LoVo (cell line): ENCODE results near the gene ANKRD33B.
"Not testable (repeated sequence)": the region's sequence is repeated elsewhere in the genome, so short reads cannot be mapped to it uniquely, and the experiment has no call there.

Experiments used
- DNase-seq: peaks from one replicate; pipeline ENCODE4 v3.0.0-alpha.2; 2016; ENCODE audit warnings: low spot score

ANKRD33B gene

DNA sequence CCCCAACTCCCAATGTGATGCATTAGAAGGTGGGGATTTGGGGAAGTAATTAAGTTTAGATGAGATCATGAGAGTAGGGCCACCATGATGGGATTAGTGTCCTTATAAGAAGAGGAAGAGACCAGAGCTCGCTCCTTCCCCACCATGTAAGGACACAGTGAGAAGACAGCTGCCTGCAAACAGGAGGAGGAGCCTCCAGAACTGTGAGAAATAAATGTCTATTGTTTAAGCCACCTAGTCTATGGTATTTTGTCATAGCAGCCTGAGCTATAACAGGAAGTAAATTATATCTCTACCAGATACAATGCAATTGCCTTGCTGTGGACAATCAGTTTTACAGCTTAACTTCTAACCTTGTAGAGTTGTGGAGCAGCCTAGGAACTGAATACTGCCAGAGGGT, 58.0 kb downstream of the ANKRD33B start:
- DNase-seq = no peak

DNA sequence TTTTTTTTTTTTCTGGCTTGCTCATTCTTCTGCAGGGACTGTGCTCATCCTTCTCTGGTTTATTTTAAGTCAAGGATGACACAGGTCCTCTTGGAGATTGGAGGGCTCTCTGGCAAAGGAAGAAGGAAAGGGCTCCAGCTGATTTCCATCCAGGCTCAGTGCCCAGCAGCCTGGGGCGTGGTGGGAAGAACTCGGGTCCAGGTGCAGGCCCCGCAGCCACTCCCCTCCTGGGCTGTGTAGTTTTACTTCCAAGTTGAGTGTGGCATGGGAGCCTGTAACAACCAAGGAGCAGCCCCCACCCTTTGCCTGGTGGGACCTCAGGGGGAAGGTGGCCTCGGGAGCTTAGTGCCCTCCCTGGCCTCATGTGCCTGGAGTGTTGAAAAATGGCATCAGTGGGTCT, 58.9 kb downstream of the ANKRD33B start:
- DNase-seq = no peak

DNA sequence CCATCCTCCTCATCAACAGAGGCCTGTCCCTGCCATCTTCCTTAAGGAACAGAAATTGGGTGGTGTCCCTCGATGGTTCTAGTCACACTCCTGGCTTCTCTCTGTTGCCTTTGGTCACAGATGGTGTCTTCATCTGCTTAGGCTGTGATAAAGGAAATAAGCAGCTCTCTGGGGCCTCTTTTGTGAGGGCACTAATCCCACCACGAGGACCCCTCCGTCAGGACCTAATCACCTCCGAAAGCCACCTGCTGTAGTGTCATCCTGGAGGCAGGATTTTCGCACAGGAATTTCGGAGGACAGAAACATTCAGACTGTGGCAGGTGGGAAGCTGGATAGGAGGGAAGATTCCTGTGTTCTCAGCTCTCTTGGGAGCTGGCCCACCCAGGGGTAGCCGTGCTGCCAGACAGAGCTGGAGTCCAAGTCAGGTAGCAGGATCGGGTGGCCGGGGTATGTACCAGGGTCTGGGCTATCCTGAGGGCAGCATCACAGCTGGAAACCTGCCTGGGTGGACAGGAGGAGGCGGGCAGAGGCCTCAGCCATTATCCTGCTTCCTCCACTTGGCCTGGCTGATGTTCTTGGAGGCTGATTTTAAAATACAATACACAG, 59.5 kb downstream of the ANKRD33B start:
- no peak for DNase-seq

DNA sequence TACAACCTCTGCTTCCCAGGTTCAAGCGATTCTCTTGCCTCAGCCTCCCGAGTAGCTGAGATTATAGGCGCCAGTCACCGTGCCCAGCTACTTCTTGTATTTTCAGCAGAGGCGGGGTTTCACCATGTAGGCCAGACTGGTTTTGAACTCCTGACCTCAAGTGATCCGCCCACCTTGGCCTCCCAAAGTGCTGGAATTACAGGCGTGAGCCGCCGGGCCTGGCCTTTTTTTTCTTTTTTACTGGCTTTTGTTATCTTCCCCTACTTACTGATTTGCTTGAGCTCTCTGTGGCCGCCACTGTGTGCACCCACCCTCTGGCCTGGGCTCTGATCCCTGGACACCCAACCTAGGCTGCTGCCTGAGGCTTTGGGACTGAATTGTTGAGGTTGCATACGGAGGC, 60.3 kb downstream of the ANKRD33B start:
- DNase-seq = no peak

DNA sequence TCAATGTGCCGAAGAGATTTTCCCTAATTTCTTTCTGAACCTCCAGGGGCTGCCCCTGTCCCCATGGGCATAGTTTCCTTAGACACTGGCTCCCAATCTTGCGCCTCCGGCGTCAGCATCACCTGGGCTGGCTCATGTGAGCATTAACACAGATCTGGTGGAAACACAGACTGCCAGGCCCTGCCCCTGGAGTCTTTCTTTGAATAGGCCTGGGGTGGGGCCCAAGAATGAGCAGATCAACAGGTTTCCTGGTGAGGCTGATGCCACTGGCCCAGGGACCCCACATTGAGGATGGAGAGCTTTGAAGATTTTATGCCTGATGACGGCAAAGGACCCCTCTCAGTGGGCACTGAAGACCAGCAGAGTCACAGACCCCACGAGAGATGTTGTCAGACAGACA, 60.8 kb downstream of the ANKRD33B start:
- no peak for DNase-seq

DNA sequence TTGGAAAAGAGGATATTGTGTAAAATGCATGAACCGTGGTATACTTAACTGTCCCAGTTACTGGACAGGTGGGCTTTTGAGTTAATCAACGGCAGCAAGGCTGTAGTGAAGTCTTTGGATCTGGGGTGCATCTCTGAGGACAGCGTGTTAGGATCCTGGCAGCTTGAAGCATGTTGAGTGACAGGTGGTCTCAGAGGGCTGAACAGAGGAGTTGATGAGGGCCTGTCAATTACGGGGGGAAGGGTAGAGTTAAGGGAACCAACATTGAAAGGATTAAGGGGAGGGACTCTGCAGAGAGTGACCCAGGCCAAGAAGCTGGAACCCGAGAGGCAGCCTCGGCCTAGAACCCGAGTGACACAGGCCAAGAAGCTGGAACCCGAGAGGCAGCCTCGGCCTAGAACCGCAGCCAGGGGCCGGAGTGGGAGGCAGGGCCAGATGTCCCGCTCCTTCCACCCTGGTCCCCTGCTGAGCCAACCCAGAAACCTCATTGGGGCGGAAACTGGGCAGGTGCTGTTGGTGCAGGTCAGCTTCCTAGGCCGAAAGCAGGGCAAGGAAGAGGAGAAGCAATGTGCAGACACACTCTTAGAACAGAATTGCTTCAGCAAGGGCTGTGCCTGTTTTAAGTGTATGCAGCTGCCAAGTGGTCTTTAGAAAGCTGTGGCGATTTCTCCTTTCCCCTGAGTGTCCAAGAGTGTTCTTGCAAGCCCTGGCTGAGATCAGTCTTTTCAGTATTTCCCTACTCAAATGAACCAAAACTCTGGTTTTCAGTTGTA, 62.0 kb downstream of the ANKRD33B start:
- no peak for DNase-seq

DNA sequence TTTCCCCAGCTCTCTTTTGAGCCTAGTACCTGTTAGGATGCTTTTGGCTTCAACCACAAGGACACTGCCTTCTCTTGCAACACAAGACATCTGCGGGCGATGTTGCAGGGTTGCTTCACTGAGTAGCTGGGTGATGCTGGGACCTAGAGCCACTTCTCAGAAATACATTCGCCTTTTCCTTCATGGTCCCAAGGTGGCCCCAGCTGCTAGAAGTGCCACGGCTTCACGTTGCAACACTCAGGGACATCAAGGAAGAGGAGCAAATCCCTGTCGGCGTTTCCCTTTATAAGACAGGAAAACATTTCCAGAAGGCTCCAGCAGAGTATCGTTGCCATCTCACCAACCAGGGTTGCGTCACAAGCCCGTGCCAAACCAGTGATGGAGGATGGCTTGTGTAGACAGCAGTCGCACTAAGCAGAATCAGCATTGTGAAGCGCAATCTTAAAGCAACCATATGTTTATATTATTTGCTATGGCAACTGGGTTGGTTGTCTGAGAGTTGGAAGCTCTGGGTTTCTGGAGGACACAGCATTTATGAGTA, 62.7 kb downstream of the ANKRD33B start:
- DNase-seq = no peak

DNA sequence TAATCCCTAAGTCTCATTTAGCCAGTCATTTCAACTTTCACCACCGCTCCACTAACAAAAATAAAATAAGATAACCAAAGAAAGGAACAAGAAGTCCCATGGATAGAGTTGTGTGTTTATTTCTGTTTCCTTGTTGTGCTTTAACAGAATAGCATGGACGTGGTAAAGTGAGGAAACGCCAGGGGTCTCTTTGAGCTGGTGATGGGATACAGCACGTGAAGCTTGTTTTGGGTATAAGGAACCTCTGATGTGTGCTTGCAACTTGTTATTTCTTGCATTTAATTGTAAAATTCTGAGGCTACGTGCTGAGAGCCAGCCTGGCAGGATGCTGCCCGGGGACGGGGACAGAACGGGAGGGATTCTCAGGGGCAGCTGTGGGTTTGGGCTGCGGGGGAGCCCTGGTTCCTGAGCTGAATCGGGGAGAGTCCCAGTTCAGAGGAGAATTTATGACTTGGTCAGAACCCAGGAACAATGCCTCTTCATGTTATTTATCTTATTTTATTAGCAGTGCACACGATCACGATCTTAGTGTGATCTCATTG, 63.4 kb downstream of the ANKRD33B start:
- no peak for DNase-seq

DNA sequence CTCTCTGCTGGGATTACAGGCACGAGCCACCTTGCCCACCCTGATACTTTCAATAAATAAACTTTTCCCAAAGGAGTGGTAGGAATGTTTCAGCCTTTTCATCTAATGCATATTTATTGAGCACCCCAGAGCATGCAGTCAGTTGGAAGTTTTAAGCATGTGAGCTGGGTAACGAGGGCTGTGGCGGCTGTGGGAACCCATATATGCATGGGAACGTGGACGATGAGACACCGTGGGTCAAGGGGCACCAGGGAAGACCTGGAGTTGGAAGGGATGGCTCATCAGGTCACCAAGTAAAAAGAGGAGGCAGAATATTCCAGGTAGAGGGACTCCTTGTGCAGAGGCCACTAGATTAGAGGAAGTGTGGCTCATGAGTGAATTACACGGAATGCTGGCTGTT, 64.7 kb downstream of the ANKRD33B start:
- DNase-seq = no peak

DNA sequence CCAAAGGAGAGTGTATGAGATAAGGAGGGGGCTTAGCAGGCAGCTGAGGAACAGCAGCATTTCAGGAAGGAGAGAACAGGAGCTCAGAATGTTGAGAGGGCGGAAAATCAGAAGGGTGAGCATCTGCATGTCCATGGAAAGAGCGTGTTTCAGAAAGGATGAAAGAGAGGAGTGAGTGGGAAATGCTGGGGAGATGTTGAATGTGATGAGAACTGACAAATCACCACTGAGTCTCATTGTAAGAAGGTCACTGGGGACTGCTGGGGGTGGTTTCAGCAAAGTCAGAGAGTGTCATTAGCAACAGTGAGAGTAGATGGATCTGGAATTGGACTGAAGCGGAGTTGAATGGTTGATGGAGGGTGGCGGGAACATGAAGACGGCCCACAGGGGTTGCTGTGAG, 65.8 kb downstream of the ANKRD33B start:
- no peak for DNase-seq

DNA sequence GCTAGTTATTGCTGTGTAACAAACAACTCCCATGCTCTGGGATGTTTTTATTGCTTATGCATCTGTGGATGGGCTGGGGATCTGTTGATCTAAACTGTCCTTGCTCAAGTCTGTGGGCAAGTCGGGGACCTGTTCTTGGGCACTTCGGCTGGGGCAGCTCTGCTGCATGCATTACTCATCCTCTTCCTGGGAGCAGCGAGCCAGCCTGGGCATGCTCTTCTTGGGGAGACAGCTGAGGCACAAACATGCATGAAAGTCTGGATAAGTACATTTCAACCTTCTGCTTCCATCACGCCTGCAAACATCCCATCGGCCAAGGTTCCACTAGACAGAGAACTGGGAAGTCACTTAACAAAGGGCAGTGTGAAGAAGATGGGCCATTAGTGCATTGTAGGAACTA, 66.3 kb downstream of the ANKRD33B start:
- DNase-seq = no peak

DNA sequence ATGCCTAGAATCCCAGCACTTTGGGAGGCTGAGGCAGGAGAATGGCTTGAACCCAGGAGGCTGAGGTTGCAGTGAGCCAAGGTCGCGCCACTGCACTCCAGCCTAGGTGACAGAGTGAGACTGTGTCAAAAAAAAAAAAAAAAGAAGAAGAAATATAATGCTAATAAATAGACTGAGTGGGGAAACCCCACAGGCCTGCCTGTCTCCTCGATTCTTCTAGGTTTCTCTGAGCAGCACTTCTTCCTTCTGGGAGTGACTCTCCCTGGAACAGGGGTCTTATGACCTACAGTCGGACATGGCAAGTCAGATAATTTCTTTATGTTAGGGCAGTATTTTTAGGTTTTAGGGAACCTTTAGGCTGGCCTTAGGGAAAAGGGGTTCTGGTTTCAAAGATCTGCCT, 66.9 kb downstream of the ANKRD33B start:
- not testable (repeated sequence) for DNase-seq

DNA sequence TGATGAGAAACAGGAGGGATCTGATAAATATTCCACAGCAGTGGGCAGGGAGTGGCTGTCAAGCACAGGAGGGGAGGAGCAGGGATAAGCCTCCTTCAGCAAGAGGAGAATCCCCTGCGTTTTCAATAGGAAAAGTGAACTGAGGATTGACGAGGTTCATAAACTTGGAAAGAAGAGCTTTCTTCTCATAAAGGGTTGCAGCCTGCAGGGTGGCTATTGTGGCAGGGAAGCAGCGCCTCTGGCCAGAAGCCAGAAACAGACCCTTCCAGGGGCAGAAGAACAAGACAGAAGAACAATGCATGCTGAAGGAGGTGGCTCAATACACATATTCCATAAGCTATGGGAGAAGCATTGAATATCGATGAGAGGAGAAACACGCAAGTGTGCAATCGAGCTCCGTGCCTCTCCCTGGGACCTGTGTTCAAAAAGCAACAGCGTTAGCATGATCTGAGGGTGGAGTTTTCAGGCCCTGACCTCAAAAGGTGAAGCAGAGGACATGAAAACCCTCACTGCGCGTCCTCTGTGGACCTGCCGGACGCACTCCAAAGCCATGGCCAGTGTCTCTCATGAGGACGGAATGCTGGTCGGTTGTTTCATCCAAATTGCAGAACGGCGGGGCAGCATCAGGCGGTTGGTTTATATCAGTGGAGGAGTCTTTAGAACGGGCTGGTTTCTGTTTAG, 67.6 kb downstream of the ANKRD33B start:
- no peak for DNase-seq

DNA sequence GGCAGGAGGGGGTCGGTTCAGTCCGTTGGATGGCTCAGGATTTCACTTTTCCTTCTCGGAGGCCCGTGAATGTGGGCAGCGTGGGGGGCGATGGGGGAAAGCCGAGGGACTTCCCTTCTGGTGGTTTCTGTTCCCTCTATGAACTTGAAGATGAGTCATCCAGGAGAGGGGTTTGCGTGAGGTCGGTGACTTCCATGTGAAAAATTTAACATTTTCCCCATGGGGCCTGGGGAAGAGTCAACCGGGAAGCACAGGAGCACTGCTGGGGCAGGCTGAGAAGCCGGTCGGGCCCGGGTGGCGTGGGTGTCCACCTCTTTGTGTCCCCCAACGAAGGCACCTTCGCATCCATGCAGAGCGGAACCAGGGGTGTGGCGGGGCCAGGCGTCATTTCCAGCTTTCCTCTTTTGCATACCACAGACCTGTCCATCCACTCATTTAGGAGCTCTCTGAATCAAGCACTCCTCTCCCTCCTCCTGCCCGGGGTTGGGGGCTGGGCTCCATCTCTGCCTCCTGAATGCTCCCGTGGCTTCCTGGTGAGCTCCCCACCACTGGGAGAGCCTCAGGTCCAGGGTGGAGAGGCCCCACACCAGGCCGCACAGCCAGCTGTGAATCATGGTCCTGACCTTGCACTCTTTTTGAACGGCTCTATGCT, 68.4 kb downstream of the ANKRD33B start:
- no peak for DNase-seq

DNA sequence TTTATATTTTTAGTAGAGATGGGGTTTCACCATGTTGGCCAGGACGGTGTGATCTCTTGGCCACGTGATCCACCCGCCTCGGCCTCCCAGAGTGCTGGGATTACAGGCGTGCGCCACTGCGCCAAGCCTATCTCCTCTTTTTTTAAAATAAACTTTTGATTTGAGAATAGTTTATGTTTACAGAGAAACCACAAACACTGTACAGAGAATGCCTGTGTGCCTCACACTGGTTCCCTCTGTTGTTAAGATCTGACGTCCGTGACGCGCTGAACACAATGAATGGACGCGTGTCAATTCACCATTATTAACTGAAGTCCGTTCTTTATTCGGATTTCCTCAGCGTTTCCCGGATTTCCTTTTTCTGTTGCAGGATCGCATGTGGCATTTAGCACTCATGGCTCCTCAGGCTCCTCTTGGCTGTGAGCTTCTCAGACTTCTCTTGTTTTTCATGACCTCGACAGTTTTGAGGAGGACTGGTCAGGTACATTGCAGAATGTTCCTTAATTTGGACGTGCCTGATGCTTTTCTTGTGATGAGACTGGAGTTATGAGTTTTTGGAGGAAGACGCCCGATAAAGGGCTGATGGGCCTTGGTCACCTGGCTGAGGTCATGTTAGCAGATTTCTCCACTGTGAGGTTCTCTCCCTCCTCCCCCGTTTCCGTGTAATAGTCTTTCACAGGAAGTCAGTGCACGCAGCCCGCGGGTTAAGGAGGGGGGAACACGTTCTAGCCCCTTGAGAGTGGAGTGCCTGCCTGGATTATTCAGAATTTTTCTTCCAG, 69.6 kb downstream of the ANKRD33B start:
- DNase-seq = no peak

DNA sequence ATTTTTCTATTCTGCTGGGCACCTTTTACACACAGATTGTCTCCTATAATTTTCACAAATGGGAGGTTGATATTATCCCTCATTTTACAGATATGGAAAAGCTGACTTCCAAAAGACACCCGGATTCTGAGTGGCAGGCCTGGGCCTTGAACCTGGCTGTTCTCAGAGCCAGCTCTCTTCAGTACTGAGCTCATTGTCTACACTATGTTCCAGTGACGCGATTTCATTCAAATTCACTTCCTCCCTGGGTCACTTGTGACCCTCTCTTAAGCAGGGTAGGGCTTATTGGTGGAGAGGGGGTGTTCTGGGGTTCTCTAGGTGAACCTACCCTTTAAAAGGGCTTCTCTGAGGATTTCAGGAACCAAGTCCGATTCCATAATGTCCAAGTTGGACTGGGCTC, 70.2 kb downstream of the ANKRD33B start:
- DNase-seq = no peak

DNA sequence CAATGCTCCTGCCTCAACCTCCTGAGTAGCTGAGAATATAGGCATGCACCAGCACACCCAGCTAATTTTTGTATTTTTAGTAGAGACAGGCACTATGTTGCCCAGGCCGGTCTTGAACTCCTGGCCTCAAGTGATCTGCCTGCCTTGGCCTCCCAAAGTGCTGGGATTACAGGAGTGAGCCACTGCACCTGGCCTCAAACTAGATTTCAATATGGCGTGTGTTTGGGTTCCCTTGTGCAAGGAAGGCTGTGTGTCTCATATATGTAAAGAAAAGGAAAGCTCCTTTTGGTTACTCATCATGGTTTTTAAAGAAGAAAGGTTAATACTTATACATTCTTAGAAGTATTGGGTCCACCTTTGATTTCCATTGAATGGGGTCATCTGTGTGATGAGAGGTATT, 70.7 kb downstream of the ANKRD33B start:
- DNase-seq = no peak

DNA sequence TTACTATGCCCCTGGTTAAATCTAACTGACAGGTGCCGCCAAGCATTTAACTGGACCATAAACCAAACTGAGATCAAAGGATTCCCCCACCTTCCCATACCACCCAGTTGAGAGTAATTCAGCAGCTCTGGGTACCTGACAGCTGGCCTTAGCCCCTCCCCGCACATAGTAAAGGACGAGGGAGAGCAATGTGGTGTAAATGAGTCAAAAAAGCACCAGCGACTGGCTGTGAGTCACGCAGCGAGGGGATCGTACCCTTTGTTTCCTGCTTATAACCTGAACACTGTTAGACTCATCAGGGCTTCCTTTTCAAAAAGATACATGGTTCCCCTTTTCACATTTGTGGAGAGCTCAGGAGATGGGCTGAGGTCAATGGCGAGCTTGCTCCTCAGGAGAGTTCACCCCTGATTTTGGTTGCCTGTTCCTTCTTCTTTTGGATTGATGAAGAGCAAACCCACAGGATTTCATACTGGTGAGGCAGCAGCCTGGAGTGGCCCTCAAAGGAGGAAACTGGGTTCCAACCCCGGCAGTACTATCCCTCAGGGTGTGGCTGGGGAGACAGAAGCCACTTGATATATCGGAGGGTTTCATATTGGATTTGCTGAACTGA, 71.5 kb downstream of the ANKRD33B start:
- no peak for DNase-seq

DNA sequence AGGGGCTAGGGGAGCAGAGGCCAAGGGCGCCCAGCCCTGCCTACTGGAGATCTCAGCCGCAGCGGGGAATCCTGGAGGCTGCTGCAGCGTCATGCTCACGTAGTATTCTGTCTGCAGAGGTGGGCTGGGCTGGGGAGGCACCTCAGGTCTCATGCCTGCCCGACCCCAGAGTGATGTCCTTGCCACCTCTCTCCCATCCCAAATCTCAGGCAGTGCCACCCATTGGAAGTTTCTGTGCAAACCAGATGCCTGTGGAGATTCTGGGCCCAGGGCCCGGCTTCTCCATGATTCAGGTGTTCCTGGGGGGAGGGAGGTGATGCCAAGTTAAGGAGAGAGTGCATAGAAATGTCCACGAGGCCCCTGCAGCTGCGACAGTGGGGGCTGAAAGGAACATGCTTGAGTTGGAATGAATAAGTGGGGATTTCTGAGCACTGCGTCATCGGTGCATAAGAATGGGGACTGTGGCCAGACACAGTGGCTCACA, 72.0 kb downstream of the ANKRD33B start:
- no peak for DNase-seq

DNA sequence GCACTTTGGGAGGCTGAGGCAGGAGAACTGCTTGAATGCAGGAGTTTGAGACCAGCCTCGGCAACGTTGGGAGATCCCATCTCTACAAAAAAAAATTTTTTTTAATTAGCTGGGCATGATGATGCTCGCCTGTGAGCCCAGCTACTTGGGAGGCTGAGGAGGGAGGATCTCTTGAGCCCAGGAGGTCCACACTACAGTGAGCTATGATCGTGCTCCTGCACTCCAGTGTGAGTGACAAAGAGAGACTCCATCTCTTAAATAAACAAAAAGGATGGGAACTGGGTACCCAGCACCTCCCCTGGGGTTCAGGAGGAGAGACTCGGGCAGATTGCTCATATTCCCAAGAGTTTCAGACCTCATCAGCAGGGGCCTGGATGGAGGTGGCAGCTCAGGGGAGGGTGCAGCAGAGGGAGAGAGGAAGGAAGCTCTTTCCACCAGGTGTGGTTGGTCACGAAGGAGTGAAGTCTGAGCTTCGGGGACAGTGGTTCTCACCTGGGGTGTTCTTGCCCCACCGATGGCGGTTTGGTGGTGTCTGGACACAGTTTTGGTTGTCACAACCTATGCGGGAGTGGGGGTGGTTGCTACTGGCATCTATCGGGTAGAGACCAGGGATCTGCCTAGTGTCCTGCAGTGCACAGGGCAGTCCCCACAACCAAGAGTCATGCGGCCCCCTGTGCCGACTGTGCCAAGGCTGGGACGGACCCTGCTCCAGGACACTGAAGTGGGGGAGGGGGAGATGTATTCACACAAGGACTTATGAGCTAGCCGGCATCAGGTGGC, 72.7 kb downstream of the ANKRD33B start:
- DNase-seq = no peak
